HG02610 (cell line): ENCODE data around the gene MED14.

Experiments
- ATAC-seq: cut with Tn5 transposase; IDR thresholded peaks from one replicate; pipeline ENCODE4 v1.9.1; 2021; ENCODE audit warnings: mild to moderate bottlenecking, moderate library complexity; ENCODE audit not compliant: unreplicated experiment

Gene MED14

DNA sequence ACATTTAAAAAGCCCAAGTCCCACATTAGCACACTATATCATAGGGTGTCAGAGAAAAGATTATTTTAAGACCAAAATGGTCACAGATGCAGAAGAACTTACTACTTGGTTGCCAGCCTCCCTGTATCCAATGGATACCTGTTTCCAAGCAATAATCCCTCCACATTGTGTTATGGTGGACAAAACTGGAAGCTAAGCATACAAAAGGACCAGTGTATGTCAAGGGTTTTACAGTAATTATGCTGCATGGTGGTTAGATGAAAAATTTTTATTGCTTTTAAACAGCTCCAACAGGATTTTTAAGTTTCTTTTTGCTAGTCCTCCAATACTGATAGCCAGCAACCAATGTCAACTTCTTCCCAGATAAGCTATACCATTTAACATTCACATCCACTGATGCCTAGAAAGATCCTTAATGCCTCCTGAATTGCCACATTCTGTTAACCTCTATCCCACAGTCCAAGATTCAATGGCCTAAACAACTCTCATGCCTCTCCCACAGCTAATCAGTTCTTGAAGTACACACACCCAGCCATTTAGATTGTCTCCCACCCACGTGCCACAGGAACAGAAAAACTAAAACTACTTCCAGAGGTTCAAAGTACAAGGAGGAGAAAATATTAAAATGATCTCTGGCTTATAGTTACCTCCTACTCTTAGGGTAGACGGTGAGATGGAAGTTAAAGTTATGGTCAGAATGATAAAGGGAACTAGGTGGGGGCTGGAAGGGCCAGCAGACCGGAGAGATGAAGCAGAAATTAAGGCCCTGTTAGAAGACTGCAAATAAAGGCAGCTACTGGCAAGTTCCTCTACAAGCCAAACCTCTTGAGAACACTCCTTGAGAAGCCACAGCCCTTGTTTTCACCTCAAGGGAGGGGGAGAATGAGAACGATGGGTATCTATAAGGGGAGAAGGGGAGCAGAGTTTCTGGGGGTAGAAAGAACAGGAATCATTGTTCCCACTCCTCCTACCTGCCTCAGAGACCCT is 5.5 kb downstream of the MED14 start:
- no peak for ATAC-seq

DNA sequence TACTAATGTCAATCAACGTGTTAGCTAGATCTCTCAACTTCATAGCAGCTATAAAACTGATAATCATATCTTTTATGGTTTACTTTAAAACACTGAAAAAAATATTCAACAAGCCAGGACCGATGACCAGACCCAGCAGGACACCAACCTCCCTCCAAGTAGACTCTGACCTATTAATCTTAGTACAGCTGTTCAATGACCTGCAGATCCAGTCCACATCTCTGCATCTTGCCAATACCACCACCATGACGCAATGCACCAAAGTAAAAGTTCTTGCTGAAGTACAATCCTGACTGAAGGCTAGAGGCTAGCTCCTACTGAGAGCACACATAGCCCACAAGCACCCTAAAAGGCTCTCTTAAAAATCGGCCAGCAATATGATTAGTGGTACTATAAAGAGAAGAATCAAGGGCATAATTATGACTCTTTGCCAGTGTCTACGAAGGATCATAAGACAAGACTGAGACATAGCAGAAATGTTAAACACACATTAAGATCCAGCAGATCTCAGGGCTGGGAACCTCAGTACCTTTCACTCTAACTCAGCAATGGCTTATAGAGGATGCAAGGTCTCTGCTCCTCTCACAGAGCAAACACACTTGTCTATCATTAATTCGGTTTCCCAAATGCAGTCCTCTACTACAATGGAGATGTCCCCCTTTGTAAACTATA is 7.6 kb downstream of the MED14 start:
- ATAC-seq = no peak

DNA sequence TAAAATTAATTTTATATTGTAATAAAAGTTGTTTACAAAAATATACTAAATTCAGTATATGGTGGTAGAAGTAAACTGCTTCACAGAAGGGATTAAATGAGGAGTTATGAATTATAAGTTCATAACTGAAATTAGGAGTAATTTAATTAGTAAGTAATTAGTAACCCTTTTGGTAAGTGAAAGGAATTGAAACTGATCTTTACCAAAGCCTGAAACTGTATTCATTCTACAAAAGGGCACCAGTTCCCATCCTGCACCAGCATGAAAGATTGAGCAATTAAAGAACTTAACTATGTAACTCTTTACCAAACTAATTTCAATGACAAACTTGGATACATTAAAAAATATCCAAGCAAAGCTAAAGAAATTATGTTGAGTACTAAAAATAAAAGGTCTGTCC is 8.2 kb downstream of the MED14 start:
- no peak for ATAC-seq

DNA sequence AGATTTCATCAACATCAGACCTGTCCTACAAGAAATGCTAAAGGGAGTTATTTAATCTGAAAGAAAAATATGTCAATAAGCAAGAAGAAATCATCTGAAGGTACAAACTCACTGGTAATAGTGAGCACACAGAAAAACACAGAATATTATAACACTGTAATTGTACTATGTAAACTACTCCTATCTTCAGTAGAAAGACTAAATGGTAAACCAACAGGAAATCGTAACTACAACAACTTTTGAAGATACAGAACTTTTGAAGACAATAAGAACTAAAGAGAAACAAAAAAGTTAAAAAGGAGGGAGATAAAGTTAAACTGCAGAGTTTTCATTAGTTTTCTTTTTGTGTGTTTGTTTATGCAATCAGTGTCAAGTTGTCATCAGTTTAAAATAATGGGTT is 12.4 kb downstream of the MED14 start:
- no peak for ATAC-seq

- no peak for ATAC-seq
Observed at GRCh38 chrX:40721489-40722106, 13.7 kb downstream of the MED14 start.

GRCh38 chrX:40720792-40721191 is 14.6 kb downstream of the MED14 start:
- ATAC-seq = no peak

GRCh38 chrX:40720339-40720738 is 15.0 kb downstream of the MED14 start:
- no peak for ATAC-seq

DNA sequence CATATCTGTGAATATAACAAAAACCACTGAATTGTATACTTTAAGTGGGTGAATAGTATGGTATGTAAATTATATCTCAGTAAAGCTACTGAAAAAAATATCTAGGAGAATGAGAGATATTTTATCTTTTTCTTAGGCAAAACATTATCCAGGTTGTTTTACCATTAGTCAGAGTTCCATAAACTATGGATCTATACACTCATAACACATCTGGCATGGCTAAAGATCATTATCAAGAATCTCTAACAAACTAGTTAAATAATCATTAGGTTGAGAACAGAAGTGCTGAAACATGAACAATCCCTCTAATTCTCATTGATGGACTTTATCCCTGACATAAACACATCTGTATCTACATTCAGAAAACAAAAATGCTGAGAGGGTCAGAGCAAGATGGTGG is 15.6 kb downstream of the MED14 start:
- no peak for ATAC-seq

- no peak for ATAC-seq
Observed at GRCh38 chrX:40719218-40719617, 16.1 kb downstream of the MED14 start.

DNA sequence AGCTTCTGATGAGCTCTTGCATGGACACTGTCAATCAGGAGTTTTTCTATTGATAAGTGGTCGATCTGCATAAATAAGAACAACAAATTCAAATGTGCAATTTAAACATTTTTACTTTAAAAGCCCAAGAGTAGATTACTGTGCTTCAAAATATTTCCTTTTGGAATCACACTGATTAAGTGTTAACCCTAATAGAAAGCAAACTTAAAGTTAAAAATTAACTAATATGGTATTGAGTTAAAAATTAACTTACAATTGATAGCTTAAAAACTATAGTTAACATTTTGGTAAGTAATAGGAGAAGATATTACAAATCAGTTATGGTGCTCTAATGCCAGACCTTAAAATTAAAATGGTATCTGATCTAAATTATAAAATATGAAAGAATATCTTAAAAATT is 25.9 kb downstream of the MED14 start:
- no peak for ATAC-seq

- ATAC-seq = no peak
Observed at GRCh38 chrX:40705658-40706312, 29.6 kb downstream of the MED14 start.

- no peak for ATAC-seq
Observed at GRCh38 chrX:40700640-40701342, 34.6 kb downstream of the MED14 start.

GRCh38 chrX:40698851-40699250 is 36.5 kb downstream of the MED14 start:
- ATAC-seq = no peak

- ATAC-seq = no peak
Observed at GRCh38 chrX:40694802-40695201, 40.5 kb downstream of the MED14 start.

DNA sequence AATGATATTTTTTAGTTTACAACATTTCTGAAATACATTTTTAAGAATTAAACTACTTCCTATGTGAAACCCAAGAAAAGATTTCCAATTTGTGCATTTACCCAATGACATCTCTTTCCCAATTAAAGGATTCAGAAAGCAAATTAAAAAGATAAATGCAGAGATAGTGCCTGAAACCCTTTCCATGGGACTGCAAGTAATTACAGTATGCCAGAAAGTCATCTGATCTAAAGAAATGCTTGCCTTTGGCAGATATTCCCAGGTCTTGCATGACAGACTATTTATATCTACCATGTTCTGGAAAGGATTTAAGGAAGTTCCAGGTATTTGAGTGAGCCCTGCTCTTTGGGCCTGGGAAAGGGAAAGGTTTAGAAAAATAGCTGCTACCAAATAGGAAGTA is 46.4 kb downstream of the MED14 start:
- ATAC-seq = no peak

DNA sequence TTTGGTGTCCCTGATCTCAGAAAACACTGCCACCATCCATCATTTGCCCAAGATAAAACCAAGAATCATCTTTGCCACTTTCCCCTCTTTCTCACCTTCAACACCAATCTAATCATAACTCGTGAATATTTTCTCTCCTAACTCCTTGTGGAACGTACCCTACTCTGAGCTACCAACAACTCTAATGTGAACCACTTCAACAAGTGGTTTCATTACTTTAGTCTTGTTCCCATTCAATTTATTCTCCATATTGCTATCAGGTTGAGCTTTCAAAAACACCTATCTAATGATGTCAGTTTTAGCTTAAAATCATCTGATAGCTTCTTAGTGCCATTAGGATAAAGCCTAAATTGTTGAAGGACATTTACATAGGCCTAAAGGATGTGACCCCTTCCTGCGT is 48.2 kb downstream of the MED14 start:
- no peak for ATAC-seq

DNA sequence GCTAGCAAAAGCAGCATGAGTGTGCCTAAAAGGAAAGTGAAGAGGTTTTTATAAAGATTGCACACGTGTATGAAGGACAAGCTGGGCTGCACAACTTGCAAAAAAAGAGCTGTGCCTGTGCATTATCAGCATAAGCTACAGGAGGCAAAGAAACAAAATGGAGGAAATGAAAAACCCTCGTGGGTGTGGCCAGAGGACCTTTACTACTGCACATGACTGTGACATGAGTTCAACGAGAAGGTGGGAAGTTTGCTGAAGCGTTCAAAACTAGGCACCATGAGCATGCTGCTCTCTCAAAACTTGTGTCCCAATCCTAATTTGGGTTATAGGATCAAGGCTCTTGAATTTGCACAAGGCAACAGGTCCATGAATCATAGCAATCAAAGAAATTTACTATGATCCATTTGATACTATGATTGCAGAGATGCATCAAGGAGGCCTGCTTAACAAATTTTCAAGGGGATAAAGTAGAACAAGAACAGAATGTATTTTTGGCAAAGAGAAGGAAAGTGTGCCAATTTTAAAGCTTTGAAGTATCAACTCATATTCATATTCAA is 49.9 kb downstream of the MED14 start:
- ATAC-seq = no peak

GRCh38 chrX:40684092-40684491 is 51.2 kb downstream of the MED14 start:
- no peak for ATAC-seq

DNA sequence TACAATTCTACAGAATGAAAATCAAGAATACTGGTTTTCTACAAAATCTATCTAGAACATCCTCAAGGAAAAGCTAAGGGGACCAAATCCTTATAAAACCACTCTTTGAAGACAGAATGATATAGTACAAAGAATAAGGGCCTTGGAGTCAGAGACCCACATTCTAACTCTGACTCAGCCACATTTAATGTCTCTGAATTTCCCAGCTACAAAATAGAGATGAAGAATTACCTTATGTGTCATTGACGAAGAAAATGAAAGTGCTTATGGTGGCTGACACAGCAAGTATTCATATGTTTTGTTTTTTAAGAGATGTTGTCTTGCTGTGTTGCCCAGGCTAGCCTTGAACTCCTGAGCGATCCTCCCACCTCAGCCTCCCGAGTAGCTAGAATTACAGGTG is 52.1 kb downstream of the MED14 start:
- no peak for ATAC-seq

DNA sequence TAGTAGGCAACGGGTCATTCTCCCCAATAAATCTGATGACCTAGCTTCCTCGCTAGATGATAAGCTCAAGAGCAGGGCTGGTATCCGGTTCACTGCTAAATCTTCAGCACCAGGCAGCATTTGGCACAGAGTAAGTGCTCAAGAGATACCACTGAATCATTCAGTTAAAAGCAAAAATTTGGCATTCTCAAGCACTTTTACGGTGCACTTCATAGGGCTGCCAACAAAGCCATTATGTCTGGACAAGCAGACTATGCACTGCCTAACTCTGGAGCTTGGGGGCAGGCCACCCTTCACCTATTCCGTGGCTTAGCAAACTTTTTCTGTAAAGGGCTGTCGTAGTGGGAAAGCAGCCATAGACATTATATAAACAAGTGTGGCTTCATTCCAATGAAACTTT is 64.2 kb downstream of the MED14 start:
- ATAC-seq = no peak
